Fibroblast of the aortic adventitia (primary cell): ENCODE results near the gene RETN. TPM values are rescaled to one million over a fixed set of nuclear protein-coding genes. Genes with fewer than 3 reads are reported as not detected.

Experiments
- DNase-seq: peaks from one replicate; pipeline ENCODE4 v3.0.0-alpha.2; 2010; ENCODE audit warnings: low read depth
- H3K4me3 ChIP-seq: 2 replicates; pipeline ENCODE4 v1.5.1; 2011; ENCODE audit warnings: low read depth, mild to moderate bottlenecking, control low read depth, low read length, moderate library complexity
- total RNA-seq: library from RNA; depleted of rRNA; stranded (reverse); fragments of >200 nt; gene quantifications from 2 replicates; pipeline ENCODE4 v1.2.3, GENCODE V29; 2012; ENCODE audit warnings: low replicate concordance
- TF ChIP-seq, protein P1 (sequence below): IDR thresholded peaks from 2 replicates; pipeline ENCODE4 v1.5.1; 2011; ENCODE audit warnings: mild to moderate bottlenecking, low read length, control low read depth, inconsistent platforms; ENCODE audit not compliant: insufficient read depth

RETN gene
- total RNA-seq, 1 donor: not detected

DNA sequence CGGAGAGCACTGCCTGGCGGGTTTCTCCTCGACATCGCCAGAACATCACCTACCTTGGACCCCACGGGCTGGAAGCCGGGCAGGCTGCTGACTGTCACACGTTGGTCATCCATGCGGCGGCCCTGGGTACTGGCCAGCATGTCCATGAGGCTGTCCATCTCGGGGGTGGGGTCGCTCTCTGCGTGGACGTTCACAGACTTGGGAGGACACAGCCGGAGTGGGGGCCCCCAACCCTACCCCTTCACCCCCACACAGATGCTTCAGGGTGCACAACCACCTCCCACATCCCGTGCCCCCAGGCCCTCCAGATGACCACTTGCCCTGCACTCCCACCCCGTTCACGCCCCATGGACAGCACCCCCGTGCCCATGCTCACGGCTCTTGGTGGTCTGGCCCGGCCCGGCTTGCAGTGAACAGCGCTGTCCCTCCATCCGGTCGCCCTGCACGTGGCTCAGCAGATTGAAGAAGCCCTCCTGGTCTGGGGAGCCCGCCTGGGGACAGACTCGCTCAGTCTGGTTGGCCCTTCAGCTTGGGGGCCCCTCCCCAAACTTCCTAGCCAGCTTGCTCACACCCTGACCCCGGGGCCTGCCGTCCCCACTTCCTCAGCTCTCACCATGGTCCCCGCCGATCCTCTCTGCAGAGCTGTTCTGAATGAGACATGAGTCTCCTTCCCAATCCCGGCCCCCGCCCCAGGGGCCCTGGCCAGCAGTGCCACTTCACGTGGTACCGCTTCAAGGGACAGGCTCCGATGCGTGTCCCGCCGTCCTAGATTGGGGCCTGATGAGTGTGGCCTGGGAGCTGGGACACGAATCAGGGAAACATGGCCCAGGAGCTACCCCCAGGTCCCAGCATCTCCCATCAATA, 36.3 kb upstream of the RETN start:
- DNase-seq: no peak
- H3K4me3 ChIP-seq: no peak overlapping the region
- TF ChIP-seq, protein P1, sequence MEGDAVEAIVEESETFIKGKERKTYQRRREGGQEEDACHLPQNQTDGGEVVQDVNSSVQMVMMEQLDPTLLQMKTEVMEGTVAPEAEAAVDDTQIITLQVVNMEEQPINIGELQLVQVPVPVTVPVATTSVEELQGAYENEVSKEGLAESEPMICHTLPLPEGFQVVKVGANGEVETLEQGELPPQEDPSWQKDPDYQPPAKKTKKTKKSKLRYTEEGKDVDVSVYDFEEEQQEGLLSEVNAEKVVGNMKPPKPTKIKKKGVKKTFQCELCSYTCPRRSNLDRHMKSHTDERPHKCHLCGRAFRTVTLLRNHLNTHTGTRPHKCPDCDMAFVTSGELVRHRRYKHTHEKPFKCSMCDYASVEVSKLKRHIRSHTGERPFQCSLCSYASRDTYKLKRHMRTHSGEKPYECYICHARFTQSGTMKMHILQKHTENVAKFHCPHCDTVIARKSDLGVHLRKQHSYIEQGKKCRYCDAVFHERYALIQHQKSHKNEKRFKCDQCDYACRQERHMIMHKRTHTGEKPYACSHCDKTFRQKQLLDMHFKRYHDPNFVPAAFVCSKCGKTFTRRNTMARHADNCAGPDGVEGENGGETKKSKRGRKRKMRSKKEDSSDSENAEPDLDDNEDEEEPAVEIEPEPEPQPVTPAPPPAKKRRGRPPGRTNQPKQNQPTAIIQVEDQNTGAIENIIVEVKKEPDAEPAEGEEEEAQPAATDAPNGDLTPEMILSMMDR: no peak

DNA sequence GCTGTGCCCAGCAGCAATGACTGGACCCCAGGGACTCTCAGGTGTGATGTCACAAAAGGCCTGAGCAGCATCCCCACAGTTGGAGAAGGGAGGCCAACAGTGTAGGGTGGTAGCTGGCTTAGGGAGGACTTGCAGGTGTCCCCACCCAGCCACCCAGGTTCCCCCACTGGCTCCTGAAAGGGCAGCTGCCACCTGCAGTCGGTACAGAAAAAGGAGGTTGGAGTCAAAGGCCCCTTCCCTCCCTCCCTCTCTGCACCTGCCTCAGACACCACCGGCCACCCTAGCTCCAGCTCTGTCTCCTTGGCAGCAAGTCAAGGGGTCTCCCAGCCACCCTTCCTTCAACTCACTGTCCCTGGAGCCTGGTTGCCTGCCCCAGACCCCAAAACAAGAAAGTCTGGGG, 35.2 kb upstream of the RETN start, which contains the start of gene PCP2:
TSS of gene PCP2 (minus strand) at position 22 of the 400 bp plus-strand sequence. CDS start 262 bp downstream, outside the sequence.
- H3K4me3 ChIP-seq: no peak within 1 kb of the TSS
- no peak for DNase-seq
- TF ChIP-seq, protein P1: no peak

DNA sequence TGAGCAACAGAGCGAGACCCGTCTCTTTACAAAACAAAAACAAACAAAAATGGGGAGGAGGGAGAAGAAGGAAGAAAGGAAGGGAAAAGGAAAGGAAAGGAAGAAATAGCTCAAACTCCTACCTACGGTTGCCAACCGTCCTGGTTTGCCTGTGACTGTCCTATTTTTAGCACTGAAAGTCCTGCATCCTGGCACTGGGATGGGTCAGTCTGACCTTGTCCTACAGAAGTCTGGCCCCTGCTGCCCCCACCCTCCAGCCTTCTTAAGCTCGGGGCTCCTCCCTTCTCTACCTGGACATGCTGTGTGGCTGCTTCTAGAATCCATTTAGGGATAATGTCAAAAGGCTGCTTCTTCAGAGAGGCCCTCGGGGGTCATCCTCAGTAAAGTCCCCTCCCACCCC, 33.2 kb upstream of the RETN start:
- DNase-seq: no peak
- TF ChIP-seq, protein P1: no peak
- no peak overlapping the region for H3K4me3 ChIP-seq

DNA sequence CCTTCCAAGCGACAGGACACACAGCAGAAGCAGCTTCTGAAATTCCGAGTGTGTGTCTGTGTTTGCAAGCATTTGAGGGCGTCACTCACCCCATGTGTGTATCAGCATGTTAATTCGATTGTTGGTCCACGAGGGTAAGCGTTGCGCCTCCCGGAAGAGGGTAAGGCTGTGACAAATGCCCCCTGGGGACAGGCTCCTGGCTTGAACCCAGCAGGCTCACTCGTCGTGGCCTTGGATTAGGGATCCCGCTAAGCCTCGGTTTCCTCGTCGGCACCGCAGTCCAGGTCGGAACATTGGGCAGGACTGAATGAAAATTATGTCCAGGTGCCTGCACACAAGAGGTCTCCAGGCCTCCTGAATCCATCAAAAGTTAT, 32.5 kb upstream of the RETN start:
- TF ChIP-seq, protein P1: no peak
- no peak for DNase-seq
- no peak overlapping the region for H3K4me3 ChIP-seq

DNA sequence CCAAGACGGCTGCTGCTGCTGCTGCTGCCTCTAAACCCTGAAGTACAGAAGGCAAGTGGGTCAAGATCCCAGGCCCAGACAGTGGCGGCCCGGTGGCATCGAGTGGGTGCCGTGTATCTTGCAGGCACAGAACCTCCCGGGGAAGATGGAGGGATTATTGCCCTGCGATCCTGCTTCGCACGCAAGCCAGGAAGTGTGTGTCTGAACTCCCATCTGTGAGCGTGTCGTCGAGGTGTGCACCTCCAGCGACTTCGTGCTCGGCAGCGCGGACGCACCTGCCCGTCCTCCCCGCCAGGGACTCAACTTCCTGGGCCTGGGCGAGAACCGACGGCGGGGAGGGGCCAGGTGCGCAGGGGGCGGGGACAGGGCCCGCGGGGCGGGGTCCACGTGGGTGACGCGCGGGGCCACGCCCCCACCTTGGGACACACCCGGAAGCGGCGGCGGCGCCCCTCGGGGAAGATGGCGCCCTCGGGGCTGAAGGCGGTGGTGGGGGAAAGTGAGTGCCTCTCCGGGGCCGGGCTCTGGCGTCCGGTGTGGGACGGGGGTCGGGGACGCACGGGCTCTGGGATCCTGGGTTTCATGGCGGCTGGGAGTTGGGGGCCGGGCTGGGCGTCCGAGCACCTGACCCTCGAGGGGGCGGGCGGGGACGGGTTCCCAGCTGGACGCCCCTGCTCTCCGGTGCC, 32.0 kb upstream of the RETN start, which contains the start of gene STXBP2:
TSS of gene STXBP2 (plus strand) at position 420 of the 683 bp plus-strand sequence. CDS start at position 460, 40 bp downstream.
- TF ChIP-seq, protein P1: no peak
- no peak for DNase-seq
- H3K4me3 ChIP-seq: peak within 1 kb of the TSS; percentile 49

DNA sequence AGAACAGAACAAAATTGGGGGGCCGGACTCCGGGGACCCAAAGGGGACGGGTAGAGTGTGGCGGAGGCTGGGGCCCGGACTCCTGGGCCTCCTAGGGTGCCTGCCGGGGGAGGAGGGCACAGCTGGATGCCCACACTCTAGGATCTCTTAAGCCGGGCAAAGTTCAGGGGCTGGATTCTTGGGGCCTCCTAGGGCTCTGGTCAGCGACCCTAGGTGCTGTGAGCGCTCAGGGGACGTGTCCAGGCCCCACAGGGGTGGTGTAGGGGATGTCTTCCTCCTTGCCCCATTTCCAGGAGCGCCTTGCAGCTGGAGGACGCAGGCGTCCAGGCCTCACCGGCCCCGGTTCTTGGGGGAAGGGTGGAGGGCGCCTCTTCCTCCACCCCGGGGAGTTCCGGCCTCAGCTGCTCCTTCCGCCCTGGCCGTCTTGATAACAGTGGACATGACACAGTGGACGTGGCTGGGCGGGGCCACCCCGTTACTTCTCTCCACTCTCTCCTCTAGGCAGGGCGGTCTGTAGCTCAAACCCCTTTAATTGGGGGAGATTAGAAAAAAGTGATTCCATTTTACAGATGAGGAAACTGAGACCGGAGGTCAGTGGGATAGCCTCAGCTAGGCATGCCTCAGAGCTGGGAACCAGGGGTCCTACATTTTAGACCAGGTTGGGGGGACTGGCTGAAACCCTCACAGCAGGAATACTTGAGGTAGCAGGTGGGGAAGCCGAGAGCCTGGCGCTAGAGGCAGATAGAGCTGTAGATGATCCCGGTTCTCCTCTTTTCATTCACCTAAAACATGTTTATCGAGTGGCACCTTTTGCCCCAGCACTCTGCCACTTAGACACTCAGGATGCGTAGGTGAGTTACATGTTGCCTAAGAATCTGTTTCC, 31.2 kb upstream of the RETN start:
- peak overlapping the region; percentile 48 for H3K4me3 ChIP-seq
- DNase-seq: no peak
- TF ChIP-seq, protein P1: no peak
